HCT116 (cell line): ENCODE measurements around the gene WDR64. TPM values are rescaled to one million over a fixed set of nuclear protein-coding genes. Genes with fewer than 3 reads are reported as not detected.

Experiments
- ATAC-seq: fragments of 200-7000 bp; cut with Tn5 transposase; 2 replicates; pipeline ENCODE4 v1.9.1; 2020; ENCODE audit warnings: mild to moderate bottlenecking, moderate library complexity
- BruUV-seq: library from RNA; stranded (reverse); fragments of 400-500 nt; replicated peaks from 2 replicates; lab custom pipeline; 2021; lab: Mats Ljungman, UMichigan
- CTCF ChIA-PET: fragments of 300-600 bp; sonication (Branson Sonifier 250); formaldehyde crosslinking; loops from one replicate; lab custom pipeline; 2021; ENCODE audit warnings: antibody characterized with exemption; lab: Charles Lee
- POLR2A ChIA-PET: fragments of 300-600, 350-600 bp; sonication (Branson Sonifier 250); formaldehyde crosslinking; loops from one replicate; lab custom pipeline; 2021; ENCODE audit warnings: antibody characterized with exemption; lab: Charles Lee
- RAD21 ChIA-PET, 2 experiments: fragments of 300-600 bp; sonication (Branson Sonifier 250); formaldehyde crosslinking; loops; one replicate each; lab custom pipeline; 2023; ENCODE audit warnings: low total read pairs in 2 of 2; ENCODE audit not compliant: uncharacterized antibody in 2 of 2, unreplicated experiment in 2 of 2, low non-redundant PET in 1 of 2; lab: Charles Lee
- DNase-seq: peaks from one replicate; pipeline ENCODE4 v3.0.0-alpha.2; 2010; ENCODE audit warnings: low read depth, low spot score
- H2AFZ ChIP-seq: fragments of 200-600 bp; shearing (Covaris generic), sonication (generic); 2 replicates; pipeline ENCODE4 v1.6.1; 2017; ENCODE audit warnings: low read depth, mixed run types, mixed read lengths, antibody characterized with exemption, low read length; ENCODE audit not compliant: poor library complexity, severe bottlenecking
- H3K27ac ChIP-seq: 2 replicates; pipeline ENCODE4 v1.5.1; 2012; ENCODE audit warnings: low read depth, low read length
- H3K27me3 ChIP-seq: fragments of 200-600 bp; sonication (generic); 2 replicates; pipeline ENCODE4 v1.6.1; 2016; ENCODE audit warnings: mixed run types, low read length, mixed read lengths; ENCODE audit not compliant: insufficient read depth
- H3K36me3 ChIP-seq, 2 experiments: fragments of 200-500 bp in 1 of 2; fragments of 200-600 bp in 1 of 2; sonication (Bioruptor generic) in 1 of 2; sonication (generic) in 1 of 2; 2 replicates each; pipeline versions ENCODE4 v1.5.1 to v1.6.1; 2014 to 2016; ENCODE audit warnings: low read length in 2 of 2, inconsistent platforms in 1 of 2, mixed read lengths in 1 of 2, mixed run types in 1 of 2; ENCODE audit not compliant: insufficient read depth in 2 of 2, control insufficient read depth in 1 of 2
- H3K4me1 ChIP-seq, 2 experiments: fragments of 200-600 bp in 1 of 2; sonication (generic) in 1 of 2; 2 replicates each; pipeline versions ENCODE4 v1.5.1 to v1.6.1; 2012 to 2017; ENCODE audit warnings: low read length in 2 of 2, inconsistent platforms in 1 of 2, mild to moderate bottlenecking in 1 of 2, mixed read lengths in 1 of 2, mixed run types in 1 of 2, moderate library complexity in 1 of 2; ENCODE audit not compliant: insufficient read depth in 2 of 2, control insufficient read depth in 1 of 2
- H3K4me2 ChIP-seq: fragments of 200-600 bp; sonication (generic); 2 replicates; pipeline ENCODE4 v1.6.1; 2017; ENCODE audit warnings: mixed run types, low read length, mixed read lengths
- H3K4me3 ChIP-seq, 2 experiments: fragments of 200-600 bp in 1 of 2; sonication (generic) in 1 of 2; replicated peaks in 1 of 2; 2 replicates each; pipeline ENCODE4 v1.5.1; 2011 to 2016; ENCODE audit warnings: low read length in 2 of 2, control low read depth in 1 of 2, low read depth in 1 of 2, mild to moderate bottlenecking in 1 of 2, mixed read lengths in 1 of 2, mixed run types in 1 of 2
- H3K79me2 ChIP-seq: fragments of 200-600 bp; sonication (generic); 2 replicates; pipeline ENCODE4 v1.6.1; 2017; ENCODE audit warnings: mild to moderate bottlenecking, mixed run types, low read length, moderate library complexity, mixed read lengths; ENCODE audit not compliant: insufficient read depth
- H3K9ac ChIP-seq: fragments of 200-600 bp; sonication (generic); 2 replicates; pipeline ENCODE4 v1.6.1; 2016; ENCODE audit warnings: low read length, mixed read lengths
- H3K9me2 ChIP-seq: fragments of 200-600 bp; sonication (generic), shearing (Covaris generic); 2 replicates; pipeline ENCODE4 v1.6.1; 2017; ENCODE audit warnings: mixed run types, mild to moderate bottlenecking, moderate library complexity; ENCODE audit not compliant: insufficient read depth
- H3K9me3 ChIP-seq, 2 experiments: fragments of 200-500 bp in 1 of 2; fragments of 200-600 bp in 1 of 2; sonication (Bioruptor generic) in 1 of 2; sonication (generic) in 1 of 2; 2 replicates each; pipeline ENCODE4 v1.6.1; 2014 to 2017; ENCODE audit warnings: low read length in 2 of 2, mixed read lengths in 2 of 2, inconsistent platforms in 1 of 2, low read depth in 1 of 2, mild to moderate bottlenecking in 1 of 2, mixed run types in 1 of 2, moderate library complexity in 1 of 2; ENCODE audit not compliant: control insufficient read depth in 1 of 2, insufficient read depth in 1 of 2
- H4K20me1 ChIP-seq: fragments of 200-600 bp; sonication (generic), shearing (Covaris generic); 2 replicates; pipeline ENCODE4 v1.6.1; 2017; ENCODE audit warnings: mixed run types, mild to moderate bottlenecking, moderate library complexity; ENCODE audit not compliant: insufficient read depth
- ATF3 ChIP-seq: IDR thresholded peaks from 2 replicates; pipeline ENCODE4 v1.6.1; 2012
- CBX3 ChIP-seq: IDR thresholded peaks from 2 replicates; pipeline ENCODE4 v1.6.1; 2012; ENCODE audit warnings: low read depth
- CTCF ChIP-seq, 3 experiments: fragments of 200-600 bp in 1 of 3; sonication (generic) in 1 of 3; IDR thresholded peaks in 2 of 3; conservative IDR thresholded peaks in 1 of 3; 2 replicates each; pipeline ENCODE4 v1.5.1; 2012 to 2017; ENCODE audit warnings: low read depth in 2 of 3, low read length in 2 of 3, antibody characterized with exemption in 1 of 3, borderline replicate concordance in 1 of 3, control low read depth in 1 of 3, mild to moderate bottlenecking in 1 of 3, mixed read lengths in 1 of 3, mixed run types in 1 of 3, moderate library complexity in 1 of 3; ENCODE audit not compliant: insufficient read depth in 1 of 3
- ELF1 ChIP-seq: IDR thresholded peaks from 2 replicates; pipeline ENCODE4 v1.6.1; 2012; ENCODE audit warnings: low read depth, borderline replicate concordance
- EZH2 ChIP-seq: fragments of 200-600 bp; sonication (generic); IDR thresholded peaks from 2 replicates; pipeline ENCODE4 v1.6.1; 2017; ENCODE audit warnings: antibody characterized with exemption, mixed run types
- FOSL1 ChIP-seq: IDR thresholded peaks from 2 replicates; pipeline ENCODE4 v1.6.1; 2012; ENCODE audit warnings: low read depth
- MAX ChIP-seq: IDR thresholded peaks from 2 replicates; pipeline ENCODE4 v1.6.1; 2012
- POLR2A ChIP-seq: IDR thresholded peaks from 2 replicates; pipeline ENCODE4 v1.7.0; 2011; ENCODE audit warnings: borderline replicate concordance; ENCODE audit not compliant: insufficient read depth, insufficient read length; ENCODE audit errors: extremely low read depth
- POLR2AphosphoS5 ChIP-seq: IDR thresholded peaks from 2 replicates; pipeline ENCODE4 v1.6.1; 2011; ENCODE audit warnings: mild to moderate bottlenecking, low read depth, low read length, moderate library complexity
- REST ChIP-seq: IDR thresholded peaks from 2 replicates; pipeline ENCODE4 v1.6.1; 2012; ENCODE audit warnings: low read depth
- SIN3A ChIP-seq: IDR thresholded peaks from 2 replicates; pipeline ENCODE4 v1.6.1; 2012; ENCODE audit warnings: low read depth
- SP1 ChIP-seq: IDR thresholded peaks from 2 replicates; pipeline ENCODE4 v1.6.1; 2012; ENCODE audit warnings: low read depth
- SRF ChIP-seq: IDR thresholded peaks from 2 replicates; pipeline ENCODE4 v1.6.1; 2012; ENCODE audit warnings: low read depth
- TCF7L2 ChIP-seq: IDR thresholded peaks from 2 replicates; pipeline ENCODE4 v1.7.0; 2011; ENCODE audit warnings: borderline replicate concordance, inconsistent platforms; ENCODE audit not compliant: insufficient read depth, insufficient read length; ENCODE audit errors: extremely low read depth
- ZFX ChIP-seq: fragments of 450-650 bp; IDR thresholded peaks from 2 replicates; pipeline ENCODE4 v1.6.1; 2017
- intact Hi-C: fragments of 100-400 bp; cut with micrococcal nuclease; formaldehyde crosslinking; loops from 2 replicates; pipeline ENCODE4 v1.10.0; 2022
- total RNA-seq: library from RNA; stranded (reverse); gene quantifications from one replicate; pipeline ENCODE4 v1.2.1, GENCODE V29; 2021; ENCODE audit not compliant: unreplicated experiment

WDR64 gene
- total RNA-seq, 1 experiment from 2014 or later = not detected

- Histone ChIP-seq H3K27ac (no peak overlapping the region), H3K36me3 (no peaks in the 10 kb centered on the region), H3K9me3 (no peaks in the 10 kb centered on the region), H3K4me2 (no peak overlapping the region), H4K20me1 (no peaks in the 10 kb centered on the region), H3K9ac (no peak overlapping the region), H3K9me2 (peaks cover 3% of the 10 kb centered on the region; the same call in 1 of the 2 replicates), H2AFZ (no peak overlapping the region), H3K79me2 (no peaks in the 10 kb centered on the region), H3K4me3 (no peak overlapping the region), H3K4me1 (no peaks in the 10 kb centered on the region), H3K27me3 (no peaks in the 10 kb centered on the region)
- no peak for ATAC-seq
- ChIA-PET POLR2A (no interaction called here), CTCF (no interaction called here), RAD21 (no interaction called here)
- no TSS peak for BruUV-seq
- TF ChIP-seq SRF = no peak
- no peak for TF ChIP-seq CTCF (IDR thresholded peaks at IDR 0.05 in 2 of 3, conservative IDR thresholded peaks at IDR 0.05 in 1 of 3; ENCODE audit: borderline replicate concordance in 1 of 3, insufficient read depth in 1 of 3, low read depth in 2 of 3, low read length in 2 of 3)
- TF ChIP-seq SIN3A = no peak
- no peak for TF ChIP-seq CBX3
- no peak for TF ChIP-seq FOSL1
- no peak for TF ChIP-seq SP1
- TF ChIP-seq ELF1 = no peak
- no peak for TF ChIP-seq ZFX
- no peak for TF ChIP-seq ATF3
- no peak for TF ChIP-seq POLR2A
- no peak for TF ChIP-seq TCF7L2
- TF ChIP-seq MAX = no peak
- TF ChIP-seq REST = no peak
- no peak for TF ChIP-seq EZH2
- TF ChIP-seq POLR2AphosphoS5 = no peak
- intact Hi-C loops = no loop called here
- no peak for DNase-seq
These were observed 43.4 kb downstream of the WDR64 start for GRCh38 chr1:241695246-241696171.
